Measurements from ENCODE around the gene DERL3.
A peak's percentile ranks its signal among the peaks of the same experiment; 100 is the strongest.

The DERL3 gene

DNA sequence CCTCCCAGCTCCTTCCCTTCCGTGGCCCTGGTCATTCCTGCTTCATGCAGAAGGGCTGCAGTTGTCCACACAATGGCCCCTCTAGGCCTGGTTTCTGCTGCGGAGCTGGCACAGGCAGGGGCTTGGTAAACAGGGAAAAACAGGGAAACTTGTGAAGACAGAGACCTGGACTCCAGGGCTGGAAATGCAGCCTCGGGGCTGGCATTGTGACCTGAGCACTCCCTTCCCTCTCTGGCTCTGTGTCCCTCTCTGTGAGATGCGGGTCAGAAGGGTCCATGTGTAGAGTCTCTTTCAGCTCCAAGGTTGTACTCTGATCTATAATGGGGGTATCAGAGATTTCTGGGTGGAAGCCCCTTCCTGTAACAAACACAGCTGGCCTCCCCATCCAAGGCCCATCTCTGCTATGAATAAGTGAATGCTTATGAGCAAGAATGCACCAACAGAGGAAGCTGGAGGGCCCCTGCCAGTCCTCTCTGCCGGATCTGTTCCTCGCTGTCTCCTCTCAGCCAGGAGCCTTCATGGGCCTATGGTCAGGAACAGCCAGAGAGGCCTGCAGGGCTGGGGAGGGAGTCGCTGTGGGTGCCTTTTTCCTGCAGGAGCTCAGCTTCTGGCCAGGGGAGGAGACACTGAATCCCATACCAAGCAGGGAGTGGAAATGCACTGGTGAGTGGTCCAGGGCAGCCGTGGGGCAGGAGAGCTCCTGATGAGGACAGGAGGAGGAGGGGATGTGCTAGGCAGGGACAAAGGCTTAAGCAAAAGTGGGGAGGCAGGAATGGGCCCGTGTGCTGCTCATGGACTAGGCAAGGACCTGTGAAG is 6.7 kb upstream of the DERL3 start:
- Histone ChIP-seq H3K9ac (peak overlapping the region; percentile 90), H4K20me1 (ENCODE audit: insufficient read depth) (no peaks in the 10 kb centered on the region), H3K79me2 (ENCODE audit: insufficient read depth, low read depth) (no peaks in the 10 kb centered on the region), H3K27ac (peak overlapping the region; percentile 100), H3K36me3 (ENCODE audit: insufficient read depth) (no peaks in the 10 kb centered on the region), H3K4me3 (IDR thresholded peaks at IDR 0.05; ENCODE audit: insufficient read depth, low read depth, low read length) (no peak overlapping the region), H3K27me3 (ENCODE audit: insufficient read depth, low read depth) (no peaks in the 10 kb centered on the region), H3K4me2 (peak overlapping the region; percentile 99), H3K4me1 (ENCODE audit: low read depth, poor library complexity, severe bottlenecking) (peaks cover 95% of the 10 kb centered on the region), H2AFZ (ENCODE audit: low read depth) (no peak overlapping the region)
- no peak for TF ChIP-seq CTCF (conservative IDR thresholded peaks at IDR 0.05; ENCODE audit: low read depth, low read length)

- H3K36me3 ChIP-seq (ENCODE audit: insufficient read depth) = no peaks in the 10 kb centered on the region
- peak overlapping the region; percentile 99 for H3K4me2 ChIP-seq
- H3K27ac ChIP-seq = peak overlapping the region; percentile 100
These were observed 6.0 kb upstream of the DERL3 start for GRCh38 chr22:23844739-23845202.

DNA sequence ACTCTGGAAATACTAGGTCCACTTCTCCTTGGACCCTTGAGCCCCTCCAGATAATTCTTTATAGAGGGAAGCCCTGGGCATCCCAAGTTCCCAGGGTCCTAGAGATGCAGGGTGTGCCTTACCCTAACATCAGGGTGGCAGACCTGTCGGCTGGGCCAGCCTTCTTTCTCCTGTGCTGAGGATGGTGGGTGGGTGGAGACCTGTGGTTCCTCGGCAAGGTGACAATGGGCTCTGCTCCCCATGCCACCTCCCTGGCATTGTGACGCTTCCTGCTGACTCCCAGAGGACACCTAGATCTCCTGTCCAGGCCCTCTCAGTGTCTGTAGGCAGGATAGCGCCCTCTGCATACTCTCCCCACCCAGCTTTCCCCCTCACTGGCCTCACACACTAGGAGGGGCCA is 3.8 kb upstream of the DERL3 start:
- peaks cover 83% of the 10 kb centered on the region for H3K4me1 ChIP-seq (ENCODE audit: low read depth, poor library complexity, severe bottlenecking)

More at GRCh38 chr22:23844739-23845202, 6.0 kb upstream of the DERL3 start:
- no peaks in the 10 kb centered on the region for H3K79me2 ChIP-seq (ENCODE audit: insufficient read depth, low read depth)
- no peak overlapping the region for H3K4me3 ChIP-seq (IDR thresholded peaks at IDR 0.05; ENCODE audit: insufficient read depth, low read depth, low read length)
- no peak overlapping the region for H2AFZ ChIP-seq (ENCODE audit: low read depth)
- H4K20me1 ChIP-seq (ENCODE audit: insufficient read depth) = no peaks in the 10 kb centered on the region
- H3K9ac ChIP-seq = peak overlapping the region; percentile 90
- H3K4me1 ChIP-seq (ENCODE audit: low read depth, poor library complexity, severe bottlenecking) = peaks cover 98% of the 10 kb centered on the region
- TF ChIP-seq CTCF (conservative IDR thresholded peaks at IDR 0.05; ENCODE audit: low read depth, low read length) = no peak
- H3K27me3 ChIP-seq (ENCODE audit: insufficient read depth, low read depth) = no peaks in the 10 kb centered on the region

More for the DNA sequence above, 3.8 kb upstream of the DERL3 start:
- no peaks in the 10 kb centered on the region for H3K27me3 ChIP-seq (ENCODE audit: insufficient read depth, low read depth)
- H3K4me3 ChIP-seq (IDR thresholded peaks at IDR 0.05; ENCODE audit: insufficient read depth, low read depth, low read length) = no peak overlapping the region
- no peak for TF ChIP-seq CTCF (conservative IDR thresholded peaks at IDR 0.05; ENCODE audit: low read depth, low read length)
- no peaks in the 10 kb centered on the region for H4K20me1 ChIP-seq (ENCODE audit: insufficient read depth)
- H3K79me2 ChIP-seq (ENCODE audit: insufficient read depth, low read depth) = peaks cover 8% of the 10 kb centered on the region
- H3K36me3 ChIP-seq (ENCODE audit: insufficient read depth) = no peaks in the 10 kb centered on the region
- peak overlapping the region; percentile 99; the same call in 1 of the 2 replicates for H3K4me2 ChIP-seq
- peak overlapping the region; percentile 100 for H3K27ac ChIP-seq
- peak overlapping the region; percentile 34; the same call in 1 of the 2 replicates for H3K9ac ChIP-seq
- H2AFZ ChIP-seq (ENCODE audit: low read depth) = no peak overlapping the region

Measured in KMS-11 (cell line).